A549 (cell line): ENCODE measurements around the gene POU6F1. TPM values are rescaled to one million over a fixed set of nuclear protein-coding genes. Genes with fewer than 3 reads are reported as not detected.

Experiments
- ATAC-seq, 2 experiments: fragments of 200-7000 bp in 1 of 2; fragments of >200 bp in 1 of 2; cut with Nextera tagmentation in 1 of 2; cut with Tn5 transposase in 1 of 2; 3 replicates each; pipeline versions ENCODE4 v1.8.0 to v1.9.1; 2018 to 2020; ENCODE audit warnings: mild to moderate bottlenecking in 1 of 2, moderate library complexity in 1 of 2
- CTCF ChIA-PET: fragments of 300-600 bp; sonication (Branson Sonifier 250); formaldehyde crosslinking; extraction: SDS; loops from one replicate; lab custom pipeline; 2021; ENCODE audit warnings: antibody characterized with exemption, inconsistent platforms; lab: Yijun Ruan, JAX
- POLR2A ChIA-PET: fragments of 350-600 bp; formaldehyde crosslinking; extraction: SDS; loops from one replicate; lab custom pipeline; 2021; ENCODE audit warnings: antibody characterized with exemption, inconsistent platforms; lab: Yijun Ruan, JAX
- DNase-seq, 2 experiments: peaks; one replicate each; pipeline versions ENCODE4 v3.0.0 to v3.0.0-alpha.2; 2011 to 2016; ENCODE audit warnings: low read depth in 1 of 2, low spot score in 1 of 2
- FAIRE-seq: peaks from 2 replicates; lab custom pipeline; 2011; peaks lifted over from hg19 to GRCh38; lab: Jason Lieb, UNC
- H3K27ac ChIP-seq, 2 experiments: fragments of >200 bp; sonication (Bioruptor Twin); formaldehyde crosslinking; 3 replicates each; pipeline ENCODE4 v1.5.1; 2016 to 2017
- H3K4me1 ChIP-seq: fragments of >200 bp; sonication (Bioruptor Twin); formaldehyde crosslinking; 3 replicates; pipeline ENCODE4 v1.6.1; 2016
- H3K4me2 ChIP-seq: fragments of >200 bp; sonication (Bioruptor Twin); formaldehyde crosslinking; 3 replicates; pipeline ENCODE4 v1.6.1; 2016
- H3K4me3 ChIP-seq: fragments of >200 bp; sonication (Bioruptor Twin); formaldehyde crosslinking; 3 replicates; pipeline ENCODE4 v1.5.1; 2016
- H3K9me3 ChIP-seq: fragments of >200 bp; sonication (Bioruptor Twin); formaldehyde crosslinking; 3 replicates; pipeline ENCODE4 v1.6.1; 2016
- BHLHE40 ChIP-seq: IDR thresholded peaks from 2 replicates; pipeline ENCODE4 v1.6.1; 2012; ENCODE audit warnings: low read depth, low read length, inconsistent platforms
- CHD4 ChIP-seq: fragments of 200-600 bp; sonication (generic); IDR thresholded peaks from 2 replicates; pipeline ENCODE4 v1.6.1; 2016; ENCODE audit warnings: antibody characterized with exemption, mild to moderate bottlenecking, borderline replicate concordance
- ESRRA ChIP-seq: fragments of 150-350 bp; IDR thresholded peaks from 2 replicates; pipeline ENCODE4 v1.6.1; 2014; ENCODE audit warnings: mild to moderate bottlenecking, low read length, borderline replicate concordance
- FOSL2 ChIP-seq, 2 experiments: fragments of 450-650 bp in 1 of 2; fragments of >200 bp in 1 of 2; sonication (Bioruptor Twin) in 1 of 2; formaldehyde crosslinking; IDR thresholded peaks; 2 replicates each; pipeline versions ENCODE4 v1.5.0 to v1.6.1; 2016 to 2020; ENCODE audit warnings: mild to moderate bottlenecking in 1 of 2, moderate library complexity in 1 of 2
- HOXB13 ChIP-seq: fragments of 250-450 bp; sonication (Bioruptor Pico); IDR thresholded peaks from 2 replicates; pipeline ENCODE4 v1.5.0; 2020; ENCODE audit warnings: low read depth, mild to moderate bottlenecking, moderate library complexity
- JUNB ChIP-seq: fragments of >200 bp; sonication (Bioruptor Twin); formaldehyde crosslinking; IDR thresholded peaks from 2 replicates; pipeline ENCODE4 v1.6.1; 2016
- KDM5A ChIP-seq: fragments of 200-600 bp; sonication (generic); IDR thresholded peaks from 2 replicates; pipeline ENCODE4 v1.6.1; 2016; ENCODE audit warnings: antibody characterized with exemption, mild to moderate bottlenecking
- MAFK ChIP-seq: fragments of 450-650 bp; IDR thresholded peaks from 2 replicates; pipeline ENCODE4 v1.6.1; 2014; ENCODE audit not compliant: partially characterized antibody
- MAZ ChIP-seq: fragments of 150-350 bp; IDR thresholded peaks from 2 replicates; pipeline ENCODE4 v1.6.1; 2014; ENCODE audit warnings: antibody characterized with exemption, low read depth, low read length, borderline replicate concordance
- NFE2L2 ChIP-seq: fragments of 150-350 bp; conservative IDR thresholded peaks from 2 replicates; pipeline ENCODE4 v1.6.1; 2014; ENCODE audit warnings: low read length
- NPAS2 ChIP-seq: fragments of 250-450 bp; sonication (Bioruptor Pico); IDR thresholded peaks from 2 replicates; pipeline ENCODE4 v1.8.0; 2022; ENCODE audit warnings: mild to moderate bottlenecking, moderate library complexity, borderline replicate concordance
- NR3C1 ChIP-seq: fragments of >200 bp; sonication (Bioruptor Twin); formaldehyde crosslinking; IDR thresholded peaks from 3 replicates; pipeline ENCODE4 v1.6.1; 2017
- RAD21 ChIP-seq, 2 experiments: fragments of >200 bp in 1 of 2; sonication (Bioruptor Twin) in 1 of 2; formaldehyde crosslinking in 1 of 2; IDR thresholded peaks in 1 of 2; conservative IDR thresholded peaks in 1 of 2; 2 replicates in 1 of 2; 3 replicates in 1 of 2; pipeline ENCODE4 v1.6.1; 2012 to 2018; ENCODE audit warnings: inconsistent platforms in 1 of 2
- RARB ChIP-seq: fragments of 250-450 bp; sonication (Bioruptor Pico); IDR thresholded peaks from 2 replicates; pipeline ENCODE4 v1.8.0; 2021; ENCODE audit warnings: mild to moderate bottlenecking, moderate library complexity
- RNF2 ChIP-seq: fragments of 200-600 bp; sonication (generic); IDR thresholded peaks from 2 replicates; pipeline ENCODE4 v1.6.1; 2016; ENCODE audit warnings: low read depth, mild to moderate bottlenecking, antibody characterized with exemption, moderate library complexity, borderline replicate concordance
- SREBF2 ChIP-seq: fragments of 450-650 bp; IDR thresholded peaks from 2 replicates; pipeline ENCODE4 v1.6.1; 2014; ENCODE audit warnings: mild to moderate bottlenecking, moderate library complexity
- TFCP2L1 ChIP-seq: fragments of 250-450 bp; sonication (Bioruptor Pico); IDR thresholded peaks from 2 replicates; pipeline ENCODE4 v1.5.0; 2021; ENCODE audit warnings: mild to moderate bottlenecking
- ZNF302 ChIP-seq: fragments of 250-450 bp; sonication (Bioruptor Pico); IDR thresholded peaks from 2 replicates; pipeline ENCODE4 v1.9.0; 2021; ENCODE audit warnings: inconsistent platforms, mild to moderate bottlenecking, moderate library complexity
- WGBS: methylation state at CpG from one replicate; pipeline ENCODE4 v1.1.6; 2017; ENCODE audit errors: missing lambda C conversion rate; 5-methylcytosine and 5-hydroxymethylcytosine counted together
- polyA plus RNA-seq, 4 experiments: library from polyadenylated mRNA; depleted of rRNA in 3 of 4; stranded (reverse); fragments of >200 nt; fragmentation: RNase III in 1 of 4; extraction: RNeasy Plus Mini Kit Qiagen cat#74134 plus additional on column Dnase treatment in 1 of 4; gene quantifications; 2 replicates in 3 of 4; 3 replicates in 1 of 4; pipeline ENCODE4 v1.2.3, GENCODE V29; 2011 to 2017
- TF ChIP-seq, protein P1 (sequence below): fragments of >200 bp; sonication (Bioruptor Twin); formaldehyde crosslinking; IDR thresholded peaks from 2 replicates; pipeline ENCODE4 v1.6.1; 2016
- TF ChIP-seq, protein P2 (sequence below): IDR thresholded peaks from 2 replicates; pipeline ENCODE4 v1.6.1; 2012
- TF ChIP-seq, protein P3 (sequence below): fragments of >200 bp; sonication (Bioruptor Twin); formaldehyde crosslinking; IDR thresholded peaks from 3 replicates; pipeline ENCODE4 v1.6.1; 2016

The POU6F1 gene
- polyA plus RNA-seq, 2 of the 4 experiments (the other 2 are of a cell fraction), result 0.58 to 1.3 TPM

DNA sequence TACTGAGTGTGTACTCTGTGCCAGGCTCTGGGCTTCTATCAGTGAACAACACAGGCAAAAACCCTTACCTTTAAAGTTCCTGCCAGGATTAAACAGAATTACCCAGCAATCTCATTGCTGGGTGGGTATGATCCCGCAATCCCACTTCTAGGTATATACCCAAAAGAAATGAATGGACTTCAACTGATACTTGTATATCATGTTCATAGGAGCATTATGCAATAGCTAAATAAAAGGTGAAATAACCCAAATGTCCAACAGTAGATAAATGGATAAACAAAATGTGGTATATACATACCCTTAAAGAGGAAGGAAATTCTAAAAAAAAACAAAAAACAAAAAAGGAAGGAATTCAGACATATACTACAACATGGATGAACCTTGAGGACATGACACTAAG is 35.4 kb upstream of the POU6F1 start:
- WGBS, result 100% methylated on average over 1 of the region's 1 CpG
- DNase-seq (no peak), ATAC-seq (no peak)
- Histone ChIP-seq H3K4me1 (no peaks in the 10 kb centered on the region), H3K4me2 (no peak overlapping the region), H3K27ac (no peak overlapping the region)
- no peak for TF ChIP-seq TFCP2L1
- no peak for TF ChIP-seq MAZ
- no peak for TF ChIP-seq SREBF2
- TF ChIP-seq ESRRA, result no peak
- no peak for TF ChIP-seq KDM5A
- no peak for TF ChIP-seq NR3C1
- no peak for TF ChIP-seq RNF2
- TF ChIP-seq NPAS2, result no peak
- no peak for TF ChIP-seq NFE2L2
- TF ChIP-seq, all 56 proteins: peak for 0
- FAIRE-seq, result no peak
- POLR2A ChIA-PET, result interaction anchor here (1.3 to 1.8 kb wide), 2 partner anchors 9 to 14 kb away, joined by 5 to 11 read pairs; partner anchors contain the start of gene DAZAP2
- CTCF ChIA-PET, result interaction anchor here (1.1 to 5.4 kb wide), 7 partner anchors 9 to 98 kb away, joined by 3 to 33 read pairs (median 5); partner anchors contain the start of gene DAZAP2
- no peak overlapping the region for H3K4me3 ChIP-seq
- no peaks in the 10 kb centered on the region for H3K9me3 ChIP-seq

DNA sequence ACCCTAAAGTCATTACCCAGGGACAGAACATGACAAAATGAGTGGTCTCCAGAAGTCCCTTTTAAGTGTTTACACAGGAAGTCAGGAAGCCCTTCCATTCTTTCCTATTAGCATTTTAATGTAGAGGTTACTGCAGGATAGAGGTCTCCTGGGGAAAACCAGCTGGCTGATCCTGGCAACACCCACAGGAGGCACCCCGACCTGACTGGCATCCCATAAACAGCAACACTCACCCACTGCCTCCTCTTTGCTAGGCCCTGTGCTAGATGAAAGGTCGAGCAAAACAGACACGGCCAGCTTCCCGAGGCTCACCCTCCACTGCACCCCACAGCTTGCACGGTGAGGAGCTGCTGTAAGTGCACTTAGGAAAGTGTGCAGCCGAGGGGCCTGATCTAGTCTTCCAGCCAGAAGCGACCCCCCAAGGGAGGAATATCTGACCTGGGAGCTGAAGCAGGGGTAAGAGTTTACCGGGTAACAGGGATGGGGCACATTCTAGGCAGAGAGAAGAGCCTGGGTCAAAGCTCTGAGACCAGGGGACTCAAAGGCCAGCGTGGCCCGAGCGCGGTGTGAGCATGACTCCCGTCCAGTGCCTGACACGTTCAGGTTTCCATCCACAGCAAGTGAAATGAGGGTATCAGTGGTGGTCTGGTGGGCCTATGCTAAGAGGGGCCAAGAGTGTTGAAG is 29.8 kb upstream of the POU6F1 start:
- ChIA-PET CTCF (interaction anchor here (0.6 to 4.7 kb wide), 4 partner anchors 9 to 423 kb away, joined by 3 to 17 read pairs (median 6); partner anchors contain the start of gene DAZAP2), POLR2A (no interaction called here)
- Histone ChIP-seq H3K4me2 (no peak overlapping the region), H3K4me1 (no peaks in the 10 kb centered on the region), H3K4me3 (no peak overlapping the region)
- no peak for FAIRE-seq
- ATAC-seq, result peak; percentile 14 to 19; a peak in 5 of 6 replicates
- DNase-seq, result no peak
- TF ChIP-seq, protein P1, sequence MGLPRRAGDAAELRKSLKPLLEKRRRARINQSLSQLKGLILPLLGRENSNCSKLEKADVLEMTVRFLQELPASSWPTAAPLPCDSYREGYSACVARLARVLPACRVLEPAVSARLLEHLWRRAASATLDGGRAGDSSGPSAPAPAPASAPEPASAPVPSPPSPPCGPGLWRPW, result no peak
- TF ChIP-seq, protein P2, sequence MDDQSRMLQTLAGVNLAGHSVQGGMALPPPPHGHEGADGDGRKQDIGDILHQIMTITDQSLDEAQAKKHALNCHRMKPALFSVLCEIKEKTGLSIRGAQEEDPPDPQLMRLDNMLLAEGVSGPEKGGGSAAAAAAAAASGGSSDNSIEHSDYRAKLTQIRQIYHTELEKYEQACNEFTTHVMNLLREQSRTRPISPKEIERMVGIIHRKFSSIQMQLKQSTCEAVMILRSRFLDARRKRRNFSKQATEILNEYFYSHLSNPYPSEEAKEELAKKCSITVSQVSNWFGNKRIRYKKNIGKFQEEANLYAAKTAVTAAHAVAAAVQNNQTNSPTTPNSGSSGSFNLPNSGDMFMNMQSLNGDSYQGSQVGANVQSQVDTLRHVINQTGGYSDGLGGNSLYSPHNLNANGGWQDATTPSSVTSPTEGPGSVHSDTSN, result no peak
- TF ChIP-seq HOXB13 (CRISPR knock-in tag) (no peak), MAZ (no peak), KDM5A (no peak), TFCP2L1 (no peak), JUNB (no peak), MAFK (no peak), BHLHE40 (no peak)
- TF ChIP-seq, all 56 proteins: peak for 0
- 76% methylated on average over 14 of the region's 14 CpGs for WGBS
- H3K9me3 ChIP-seq, result no peaks in the 10 kb centered on the region
- no peak overlapping the region for H3K27ac ChIP-seq

DNA sequence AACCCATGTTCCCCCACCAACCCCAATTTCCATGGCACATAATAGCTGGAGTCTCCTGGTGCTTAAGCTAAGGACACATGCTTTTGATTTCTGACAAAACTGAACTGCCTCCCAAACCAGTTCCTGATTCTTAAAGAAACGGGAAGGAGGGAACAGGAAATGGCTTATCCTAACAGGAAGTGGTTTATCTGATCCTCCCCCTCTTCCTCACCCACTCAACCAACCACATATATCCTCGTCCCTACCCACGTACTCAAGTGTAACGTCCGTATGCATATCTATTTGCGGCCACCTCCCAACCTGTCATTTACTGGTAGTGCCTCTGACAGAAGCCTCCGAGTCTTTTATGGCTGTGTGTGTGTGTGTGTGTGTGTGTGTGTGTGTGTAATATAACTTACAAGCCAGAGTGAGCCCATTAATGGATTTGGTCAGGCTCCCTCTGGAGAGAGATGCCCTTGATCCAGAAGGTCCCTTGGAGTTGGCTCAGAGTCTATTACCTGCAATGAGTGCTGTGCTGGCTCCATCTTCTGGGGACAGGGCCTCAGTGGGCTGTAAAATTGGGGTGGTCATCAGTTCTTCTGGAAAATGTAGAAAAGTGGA is 28.5 kb upstream of the POU6F1 start:
- H3K27ac ChIP-seq, result no peak overlapping the region
- H3K4me2 ChIP-seq, result no peak overlapping the region
- ATAC-seq, result peak; percentile 40 to 44; a peak in 4 of 6 replicates
- no peaks in the 10 kb centered on the region for H3K9me3 ChIP-seq
- no peak for DNase-seq
- H3K4me3 ChIP-seq, result no peak overlapping the region
- CTCF ChIA-PET, result interaction anchor here (1.3 to 4.7 kb wide), 4 partner anchors 17 to 421 kb away, joined by 3 to 17 read pairs (median 5); no protein-coding TSS in a partner anchor
- WGBS, result 86% methylated on average over 7 of the region's 7 CpGs
- no peaks in the 10 kb centered on the region for H3K4me1 ChIP-seq
- FAIRE-seq, result no peak
- POLR2A ChIA-PET, result no interaction called here
- TF ChIP-seq, protein P3, sequence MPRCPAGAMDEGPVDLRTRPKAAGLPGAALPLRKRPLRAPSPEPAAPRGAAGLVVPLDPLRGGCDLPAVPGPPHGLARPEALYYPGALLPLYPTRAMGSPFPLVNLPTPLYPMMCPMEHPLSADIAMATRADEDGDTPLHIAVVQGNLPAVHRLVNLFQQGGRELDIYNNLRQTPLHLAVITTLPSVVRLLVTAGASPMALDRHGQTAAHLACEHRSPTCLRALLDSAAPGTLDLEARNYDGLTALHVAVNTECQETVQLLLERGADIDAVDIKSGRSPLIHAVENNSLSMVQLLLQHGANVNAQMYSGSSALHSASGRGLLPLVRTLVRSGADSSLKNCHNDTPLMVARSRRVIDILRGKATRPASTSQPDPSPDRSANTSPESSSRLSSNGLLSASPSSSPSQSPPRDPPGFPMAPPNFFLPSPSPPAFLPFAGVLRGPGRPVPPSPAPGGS, result no peak
- no peak for TF ChIP-seq FOSL2 (IDR thresholded peaks at IDR 0.05)
- no peak for TF ChIP-seq FOSL2 (CRISPR knock-in tag; IDR thresholded peaks at IDR 0.05)
- TF ChIP-seq ZNF302 (CRISPR knock-in tag), result no peak
- TF ChIP-seq NFE2L2, result no peak
- TF ChIP-seq RARB, result no peak
- TF ChIP-seq CHD4, result no peak
- no peak for TF ChIP-seq ESRRA
- peak in 1 of 2 experiments; percentile 51; a peak in 2 of 5 replicates for TF ChIP-seq RAD21 (conservative IDR thresholded peaks at IDR 0.05 in 1 of 2, IDR thresholded peaks at IDR 0.05 in 1 of 2)
